Activated CD8-positive, alpha-beta memory T cell treated with anti-CD3 and anti-CD28 coated beads, Interleukin-2, amount 50 U/mL, for 4 hours (primary cell): ENCODE results near the gene MACROD1.
"Not testable (repeated sequence)": the region's sequence is repeated elsewhere in the genome, so short reads cannot be mapped to it uniquely, and the experiment has no call there.

Experiments used
- DNase-seq: peaks from one replicate; pipeline ENCODE4 v3.0.0-alpha.2; 2020

The MACROD1 gene

DNA sequence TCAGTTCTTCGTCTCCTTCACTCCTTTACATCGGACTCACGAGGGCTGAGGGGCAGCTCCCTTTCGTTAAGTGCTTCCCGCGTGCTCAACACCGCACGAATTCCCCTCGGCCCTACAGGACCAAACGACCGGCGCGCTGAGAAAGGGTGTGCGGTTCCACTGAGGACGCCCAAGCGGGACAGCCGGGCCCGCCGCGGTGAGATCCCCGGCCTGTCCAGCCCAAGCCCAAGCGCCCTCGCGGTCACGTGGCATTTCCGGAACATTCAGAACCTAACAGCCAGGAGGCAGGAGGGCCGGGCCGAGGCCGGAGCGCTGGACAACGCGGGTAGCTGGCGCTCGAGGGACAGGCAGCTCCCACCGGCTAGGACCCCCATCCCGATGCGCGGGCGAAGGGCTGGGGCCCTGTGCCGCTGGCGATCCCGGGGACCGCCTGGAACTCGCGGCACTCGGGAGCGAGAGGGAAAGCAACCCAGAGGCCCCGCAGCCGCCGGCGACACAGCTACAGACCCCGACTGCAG lies 19.3 kb upstream of the MACROD1 start:
- DNase-seq: no peak

DNA sequence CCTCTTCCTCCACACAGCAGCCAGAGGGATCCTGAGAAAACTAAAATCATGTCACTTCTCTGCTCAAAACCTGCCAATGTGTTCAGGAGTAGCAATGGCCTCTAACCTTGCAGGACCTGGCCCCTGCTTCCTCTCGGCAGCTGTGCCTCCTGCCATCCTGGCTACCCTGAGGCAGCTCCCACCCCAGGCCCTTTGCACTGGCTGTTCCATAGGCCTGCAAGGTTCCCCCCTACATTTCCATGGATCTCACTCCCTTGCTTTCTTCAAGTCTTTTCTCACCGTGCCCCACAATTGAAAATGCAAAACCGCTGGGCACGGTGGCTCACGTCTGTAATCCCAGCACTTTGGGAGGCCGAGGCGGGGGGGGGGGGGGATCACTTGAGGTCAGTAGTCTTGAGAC lies 18.0 kb upstream of the MACROD1 start:
- no peak for DNase-seq

DNA sequence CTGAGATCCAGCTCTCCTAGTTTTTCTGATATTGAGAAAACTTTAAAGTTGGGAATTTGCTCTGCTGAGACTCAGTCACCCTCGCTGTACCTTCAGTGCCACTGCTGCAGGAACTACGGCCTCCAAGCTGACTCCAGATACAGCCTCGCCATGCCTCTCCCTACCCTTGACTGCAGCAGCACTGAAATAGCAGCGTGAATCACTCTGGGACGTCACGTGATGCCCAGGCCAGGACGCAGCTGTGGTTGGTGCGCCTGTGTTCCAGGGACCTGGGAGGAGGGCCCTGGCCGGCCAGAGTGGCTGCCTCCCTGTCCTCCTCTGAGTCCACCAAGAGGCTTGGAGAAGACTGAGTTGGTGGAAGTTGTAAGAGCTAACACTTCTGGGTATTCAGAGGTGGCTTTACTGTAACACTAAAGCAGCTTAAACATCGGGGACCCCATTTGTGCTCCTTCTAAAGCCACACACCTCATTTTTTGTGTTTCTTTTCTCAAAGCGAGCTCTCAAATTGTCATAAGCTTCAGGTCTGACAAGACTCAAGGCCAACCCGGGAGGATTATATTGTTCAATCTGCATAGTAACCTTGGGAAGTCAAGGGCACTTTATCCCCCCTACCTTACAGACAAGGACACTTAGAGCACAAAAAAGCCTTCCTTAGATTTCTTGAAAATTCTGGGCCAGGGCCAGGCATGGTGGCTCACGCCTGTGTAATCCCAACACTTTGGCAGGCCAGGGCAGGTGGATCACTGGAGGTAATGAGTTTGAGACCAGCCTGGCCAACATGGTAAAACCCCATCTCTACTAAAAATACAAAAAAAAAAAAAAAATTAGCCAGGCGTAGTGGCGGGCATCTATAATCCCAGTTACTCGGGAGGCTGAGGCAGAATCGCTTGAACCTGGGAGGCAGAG lies 15.8 kb upstream of the MACROD1 start:
- peak; percentile 47 for DNase-seq

DNA sequence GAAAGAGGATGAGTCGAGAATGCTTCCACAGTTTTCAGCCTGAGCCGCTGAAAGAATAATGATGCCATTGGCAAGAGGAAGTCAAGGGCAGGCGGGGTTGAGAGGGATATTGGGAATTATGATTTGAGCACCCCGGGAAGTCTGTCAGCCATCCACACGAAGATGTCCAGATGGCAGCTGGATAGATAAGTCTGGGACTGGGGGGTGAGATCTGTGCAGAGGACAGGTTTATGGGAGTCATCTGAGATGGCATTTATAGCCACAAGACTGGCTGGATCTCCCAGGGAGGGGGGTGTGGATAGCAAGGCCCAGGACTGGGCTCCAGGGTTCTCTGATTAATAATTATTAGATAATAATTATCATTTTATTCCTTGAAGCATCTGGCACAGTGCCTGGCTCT lies 15.0 kb upstream of the MACROD1 start:
- no peak for DNase-seq

DNA sequence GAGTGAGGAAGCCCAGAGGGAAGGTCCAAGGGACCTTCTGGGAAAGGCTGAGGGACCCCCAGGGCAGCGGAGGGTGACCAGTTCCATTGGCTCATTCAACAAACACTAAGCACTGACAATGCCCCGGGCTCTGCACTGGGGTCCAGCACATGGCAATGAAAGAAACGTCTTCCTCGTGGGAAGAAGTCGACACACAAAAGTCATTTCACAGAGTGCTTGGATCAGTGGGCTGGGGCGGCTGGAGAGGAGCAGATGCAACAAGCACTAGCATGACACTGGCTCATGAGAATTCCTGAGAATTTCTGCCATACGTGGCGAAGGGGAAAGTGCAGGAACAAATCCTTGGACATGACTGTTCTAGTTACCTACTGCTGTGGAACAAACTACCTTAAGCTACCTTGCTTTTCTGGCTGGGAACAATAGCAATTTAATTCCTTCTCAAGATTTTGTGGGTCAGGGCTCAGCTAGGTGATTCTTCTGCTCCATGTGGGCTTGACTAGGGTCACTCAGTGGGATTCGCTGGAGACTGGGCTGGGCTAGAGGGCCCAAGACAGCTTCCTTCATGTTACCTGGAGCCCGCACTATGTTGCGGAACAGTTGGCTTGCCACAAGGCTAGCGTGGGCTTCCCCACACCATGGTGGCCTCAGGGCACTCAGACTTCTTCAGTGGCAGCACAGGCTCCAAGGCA lies 13.2 kb upstream of the MACROD1 start:
- no peak for DNase-seq

DNA sequence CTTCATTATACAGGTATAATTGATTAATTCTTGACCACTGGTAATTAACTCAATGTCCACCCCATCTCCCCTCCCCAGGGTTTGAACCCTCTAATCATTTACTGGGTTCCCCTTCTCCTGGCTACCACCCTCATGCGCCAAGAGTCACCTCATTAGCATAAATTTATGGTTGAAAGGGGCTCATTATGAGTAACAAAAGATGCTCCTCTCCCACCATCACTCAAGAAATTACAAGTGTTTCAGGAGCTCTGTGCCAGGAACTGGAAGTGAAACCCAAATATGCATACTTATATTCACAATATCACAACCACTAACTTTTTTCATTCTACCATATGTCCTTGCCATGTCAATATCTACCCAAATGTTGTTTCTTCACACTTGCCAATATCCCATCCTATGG lies 12.3 kb upstream of the MACROD1 start:
- no peak for DNase-seq

DNA sequence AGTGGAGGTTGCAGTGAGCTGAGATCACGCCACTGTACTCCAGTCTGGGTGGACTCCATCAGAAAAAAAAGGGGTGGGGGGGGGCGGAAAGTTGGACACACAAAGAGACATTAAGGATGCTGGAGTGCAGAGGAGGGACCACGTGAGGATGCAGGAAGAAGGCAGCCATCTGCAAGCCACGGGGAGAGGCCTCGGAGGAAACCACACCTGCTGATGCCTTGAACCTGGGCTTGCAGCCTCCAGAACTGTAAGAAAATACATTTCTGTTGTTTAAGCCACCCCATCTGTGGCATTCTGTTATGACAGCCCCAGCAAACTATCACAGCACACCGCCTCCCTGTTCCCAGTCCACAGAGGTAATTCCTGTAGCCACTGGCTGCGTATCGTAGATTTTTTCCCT lies 10.8 kb upstream of the MACROD1 start:
- DNase-seq: no peak

DNA sequence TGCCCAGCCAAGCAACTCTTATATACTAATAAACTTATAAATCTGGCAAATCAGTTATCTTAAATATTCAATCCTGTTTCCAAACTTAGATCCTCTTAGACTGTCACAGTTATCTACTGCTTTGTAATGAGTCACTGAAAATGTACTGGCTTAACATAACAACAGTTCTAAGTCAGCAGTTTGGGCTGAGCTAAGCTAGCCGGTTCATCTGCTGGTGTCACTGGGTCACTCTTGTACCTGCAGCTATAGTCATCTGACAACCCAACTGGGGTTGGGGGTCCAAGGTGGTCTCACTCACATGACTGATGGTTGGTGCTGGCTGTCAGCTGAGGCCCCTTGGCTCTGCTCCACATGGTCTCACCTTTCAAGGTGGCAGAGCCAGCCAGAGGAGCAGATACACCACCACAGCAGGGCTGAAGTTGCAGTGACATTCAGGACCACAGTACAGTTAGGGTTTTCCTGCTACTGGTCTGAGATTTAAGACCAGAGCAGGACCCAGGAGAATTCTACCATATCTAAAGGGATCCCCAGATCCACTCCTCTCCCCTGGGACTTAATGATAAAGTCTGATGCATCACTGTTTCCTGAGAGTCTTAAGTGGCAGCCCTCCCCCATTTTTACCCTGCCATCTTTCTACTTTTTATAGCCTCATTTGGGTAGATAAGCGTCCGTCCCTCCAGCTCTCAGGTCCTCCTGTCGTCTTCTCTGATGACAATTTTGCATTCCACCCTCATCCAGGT lies 7.9 kb upstream of the MACROD1 start:
- DNase-seq: no peak

DNA sequence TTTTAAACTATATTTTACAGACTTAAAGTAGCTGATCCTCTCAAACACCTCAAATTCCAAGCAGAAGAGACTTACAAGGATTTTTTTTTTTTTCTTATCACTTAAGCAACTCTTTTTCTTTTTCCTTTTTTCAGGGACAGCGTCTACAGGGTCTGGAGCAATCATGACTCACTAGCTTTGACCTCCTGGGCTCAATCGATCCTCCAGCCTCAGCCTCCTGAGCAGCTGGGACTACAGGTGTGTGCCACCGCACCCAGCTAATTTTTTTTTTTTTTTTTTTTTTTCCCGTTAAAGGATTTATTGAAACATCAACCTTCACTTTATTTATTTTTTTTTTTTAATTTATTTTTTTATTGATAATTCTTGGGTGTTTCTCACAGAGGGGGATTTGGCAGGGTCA lies 4.5 kb upstream of the MACROD1 start:
- no peak for DNase-seq

DNA sequence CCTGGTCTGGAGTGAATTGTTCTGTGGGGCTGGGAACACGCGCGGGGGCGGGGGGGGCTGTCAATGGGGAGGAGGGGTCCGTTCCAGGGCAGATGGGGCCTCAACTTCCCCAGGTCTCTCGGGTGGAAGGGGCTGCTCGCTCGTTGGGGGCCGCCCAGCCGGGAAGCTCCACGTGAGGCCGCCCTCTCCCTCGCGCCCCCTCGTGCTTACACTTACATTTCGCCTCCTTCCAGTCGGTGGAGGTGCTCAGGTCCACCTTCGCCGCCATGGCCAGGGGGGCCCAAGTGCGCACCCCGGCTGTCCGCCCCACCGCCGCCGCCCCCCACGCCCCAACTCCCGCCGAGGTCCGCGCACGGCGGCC lies 452 bp downstream of the MACROD1 start:
- DNase-seq: peak; percentile 43

DNA sequence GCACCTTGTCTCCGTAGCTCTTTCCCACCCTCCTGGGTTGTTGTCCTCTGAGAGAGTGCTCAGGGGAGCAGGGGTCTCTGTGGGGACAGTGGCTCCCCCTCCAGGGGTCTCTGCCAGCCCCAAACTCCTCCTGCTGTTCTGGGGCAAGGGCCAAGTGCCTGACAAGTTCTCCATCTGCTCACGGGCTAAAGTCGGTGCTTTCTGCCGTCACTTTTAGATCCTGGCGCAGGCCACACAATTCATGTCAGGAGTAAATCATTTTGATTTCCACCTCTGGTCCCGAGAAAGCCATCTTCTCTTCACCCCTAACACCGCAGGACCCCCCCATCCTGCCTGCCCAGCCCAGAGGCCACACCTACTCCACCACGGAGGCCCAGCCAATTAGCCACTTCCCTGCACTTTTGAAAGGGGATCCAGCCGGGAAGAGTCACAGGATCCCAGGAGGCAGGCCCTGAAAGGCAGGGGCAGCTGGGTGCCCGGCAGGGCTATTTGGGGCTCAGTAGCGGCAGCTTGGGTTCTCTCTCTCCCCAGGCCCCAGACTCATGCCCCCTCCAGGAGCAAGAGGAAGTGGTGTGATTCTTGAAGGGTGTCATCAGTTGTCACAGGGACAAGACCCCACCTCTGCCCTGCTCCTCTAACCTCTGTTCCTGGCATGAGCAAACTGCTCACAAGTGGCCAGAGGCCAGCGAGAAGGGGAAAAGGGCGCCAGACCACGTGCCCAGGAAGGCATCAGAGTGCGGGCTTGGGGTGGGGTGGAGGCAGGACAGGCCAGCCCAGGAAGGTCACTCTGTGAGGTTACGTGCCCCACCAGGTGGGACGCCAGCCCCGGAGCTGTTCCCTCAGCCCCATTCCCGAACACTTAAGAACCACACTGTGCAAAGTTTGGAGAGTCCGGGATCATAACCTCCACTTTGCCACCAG lies 1.3 kb downstream of the MACROD1 start:
- no peak for DNase-seq

DNA sequence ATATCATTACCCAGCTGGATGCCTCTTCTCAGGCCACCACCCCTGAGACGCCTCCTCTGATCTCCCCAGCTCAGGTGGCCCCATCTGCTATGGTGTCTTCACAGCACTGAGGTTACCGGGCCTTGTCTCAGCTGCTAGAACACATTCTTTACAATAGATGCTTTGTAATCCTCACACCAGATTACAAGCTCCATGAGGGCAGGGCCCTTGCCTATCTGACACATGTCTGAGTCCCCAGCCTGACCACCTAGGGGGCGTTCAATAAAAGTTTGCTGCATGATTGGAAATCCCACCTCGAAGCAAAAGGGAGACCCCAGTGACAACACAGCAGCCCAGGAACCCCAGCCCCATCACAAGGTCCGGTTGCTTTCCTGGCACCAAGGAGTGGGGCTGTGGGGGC lies 2.0 kb downstream of the MACROD1 start:
- no peak for DNase-seq

DNA sequence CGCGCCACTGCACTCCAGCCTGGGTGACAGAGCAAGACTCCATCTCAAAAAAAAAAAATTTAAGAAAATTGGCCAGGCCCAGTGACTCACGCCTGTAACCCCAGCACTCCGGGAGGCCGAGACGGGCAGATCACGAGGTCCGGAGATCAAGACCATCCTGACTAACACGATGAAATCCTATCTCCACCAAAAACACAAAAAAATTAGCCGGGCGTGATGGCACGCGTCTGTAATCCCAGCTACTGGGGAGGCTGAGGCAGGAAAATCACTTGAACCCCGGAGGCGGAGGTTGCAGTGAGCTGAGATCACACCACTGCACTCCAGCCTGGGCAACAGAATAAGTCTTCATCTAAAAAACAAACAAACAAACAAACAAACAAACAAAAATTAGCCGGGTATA lies 3.1 kb downstream of the MACROD1 start:
- DNase-seq: not testable (repeated sequence)

DNA sequence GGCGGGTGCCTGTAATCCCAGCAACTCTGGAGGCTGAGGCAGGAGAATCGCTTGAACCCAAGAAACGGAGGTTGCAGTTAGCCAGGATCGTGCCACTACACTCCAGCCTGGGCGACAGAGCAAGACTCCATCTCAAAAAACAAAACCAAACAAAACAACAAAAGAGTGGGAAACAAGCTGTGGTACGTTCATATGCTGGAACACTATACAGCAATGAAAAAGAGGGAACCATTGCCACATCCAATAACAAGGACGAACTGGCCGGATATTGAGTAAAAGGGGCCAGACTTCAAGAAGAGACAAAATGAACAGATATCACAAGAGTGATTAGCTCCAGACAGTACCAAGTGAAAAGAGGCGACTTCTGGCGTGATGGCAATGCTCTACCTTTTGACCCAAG lies 4.9 kb downstream of the MACROD1 start:
- no peak for DNase-seq

DNA sequence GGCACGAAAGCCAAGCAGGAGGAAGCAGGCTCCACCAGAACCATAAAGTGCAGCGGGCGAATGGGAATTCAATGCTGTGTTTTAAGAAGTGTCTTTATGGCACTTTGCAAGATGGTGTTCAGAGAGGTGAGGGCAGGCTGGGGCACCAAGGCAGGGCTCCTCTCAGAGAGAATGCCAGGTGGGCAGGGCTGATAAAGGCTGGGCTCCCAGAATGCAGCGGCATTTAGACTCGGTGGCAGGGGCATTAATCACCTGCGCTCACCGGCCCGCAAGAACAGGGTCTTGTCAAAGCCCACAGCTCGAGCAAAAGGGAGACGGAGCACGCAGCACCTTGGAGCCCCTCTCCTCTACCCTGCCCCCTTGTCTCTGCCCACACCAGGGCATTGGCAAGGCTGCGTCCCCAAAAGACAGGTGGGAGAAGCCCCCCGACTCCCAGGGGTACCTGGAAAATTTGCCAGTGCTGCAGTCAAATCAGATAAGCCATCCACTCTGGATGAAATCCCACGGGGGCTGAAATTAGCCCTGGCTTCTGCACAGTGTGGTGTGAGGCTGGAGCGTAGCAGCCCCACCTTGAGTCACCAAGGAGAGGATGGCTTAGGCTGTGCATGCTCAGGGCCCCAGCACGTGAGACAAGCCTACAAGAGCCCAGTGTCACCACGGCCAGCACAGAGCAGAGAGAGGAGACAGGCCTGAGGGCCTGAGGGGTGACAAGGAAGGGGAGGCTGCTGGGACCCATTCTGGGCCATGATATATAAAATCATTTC lies 8.1 kb downstream of the MACROD1 start:
- DNase-seq: no peak

DNA sequence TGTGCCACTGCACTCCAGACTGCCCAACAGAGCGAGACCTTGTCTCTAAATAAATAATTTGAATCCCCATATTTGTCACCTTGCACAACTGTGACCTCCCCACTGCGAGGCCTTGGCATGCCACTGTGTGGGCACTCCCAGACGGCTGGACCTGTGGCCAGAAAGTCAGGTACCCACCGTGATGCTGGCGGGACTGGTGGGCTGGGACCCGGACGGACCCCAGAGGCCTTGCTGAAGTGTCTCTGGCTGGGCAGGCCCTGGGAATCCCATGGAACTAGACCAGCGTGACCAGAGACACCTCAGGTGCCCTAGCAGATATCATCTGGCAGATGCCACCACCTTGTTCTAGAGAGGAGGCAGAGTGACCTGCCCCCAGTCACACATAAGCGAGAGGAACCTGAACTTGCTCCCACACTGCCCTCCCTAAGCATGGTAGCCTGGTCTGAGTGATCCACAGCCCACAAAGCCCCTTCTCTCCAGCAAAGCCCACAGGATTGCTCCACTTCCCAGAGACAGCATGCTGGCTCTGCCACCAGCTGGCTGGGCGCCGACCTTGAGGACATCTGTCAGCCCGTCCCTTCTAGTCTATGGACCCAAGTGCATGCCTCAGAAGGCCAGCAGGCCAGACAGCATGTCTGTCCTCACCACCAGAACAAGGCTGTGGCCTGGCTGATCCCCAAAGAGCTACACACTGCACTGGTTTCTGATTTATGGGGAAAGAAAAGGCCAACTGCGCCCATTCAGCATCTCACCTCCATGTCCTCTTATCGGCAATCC lies 9.5 kb downstream of the MACROD1 start:
- DNase-seq: no peak

DNA sequence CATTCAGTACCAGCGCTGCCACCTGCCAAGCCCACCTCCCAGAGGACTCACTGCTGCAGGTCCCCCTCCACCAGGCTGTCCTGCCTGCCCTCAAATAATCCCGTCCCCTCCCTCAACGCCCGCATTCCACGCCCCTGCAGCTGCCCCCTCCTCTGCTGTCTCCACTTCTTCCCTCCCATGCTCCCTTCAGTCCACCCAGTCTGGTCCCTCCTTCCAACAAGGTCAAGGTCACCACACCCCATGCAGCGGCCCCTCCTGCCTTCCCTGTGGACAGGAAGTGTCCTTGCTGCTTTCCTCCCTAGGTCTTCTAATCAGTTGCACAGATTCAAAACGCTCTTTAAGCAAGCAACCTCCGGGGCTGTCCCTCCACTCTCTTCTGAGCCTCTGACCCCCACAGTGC lies 12.1 kb downstream of the MACROD1 start:
- no peak for DNase-seq

DNA sequence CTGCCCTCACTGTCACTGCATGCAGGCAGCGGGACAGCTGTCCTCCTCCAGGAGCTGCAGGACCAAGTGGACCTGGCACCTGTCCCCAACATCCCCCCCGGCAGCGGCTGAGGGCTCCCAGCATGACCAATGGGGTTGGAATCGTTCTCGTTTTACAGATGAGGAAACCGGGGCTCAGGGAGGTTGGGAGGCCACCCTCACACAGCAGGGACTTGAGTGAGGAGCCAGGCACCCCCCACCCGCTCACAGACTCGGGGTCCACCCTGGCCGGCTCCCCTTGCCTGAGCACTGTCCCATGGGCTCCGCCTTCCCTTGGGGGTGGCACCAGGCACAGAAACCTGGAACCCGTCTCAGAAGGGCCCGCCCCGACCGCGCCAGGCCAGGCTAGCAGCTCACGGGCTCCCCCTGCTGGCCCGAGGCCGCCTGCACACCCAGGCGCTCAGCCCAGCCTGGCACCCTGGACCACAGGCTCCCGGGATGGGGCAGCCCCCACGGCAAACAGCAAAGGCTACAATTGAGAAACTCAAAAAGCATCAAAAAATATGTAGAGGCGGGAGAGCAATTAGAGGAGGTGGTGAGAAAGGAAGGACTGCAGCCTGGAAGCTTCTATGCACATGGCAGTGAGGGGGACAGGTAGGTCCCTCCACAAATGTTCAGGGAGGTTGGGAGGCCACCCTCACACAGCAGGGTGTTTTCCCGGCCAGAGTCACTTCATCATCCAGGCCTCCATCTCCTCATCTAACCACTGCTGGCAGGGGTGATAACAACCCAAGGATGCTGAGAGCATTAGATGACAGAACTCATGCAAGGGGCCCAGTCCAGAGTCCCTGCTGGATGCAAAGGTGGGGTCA lies 12.8 kb downstream of the MACROD1 start:
- DNase-seq: peak; percentile 77

DNA sequence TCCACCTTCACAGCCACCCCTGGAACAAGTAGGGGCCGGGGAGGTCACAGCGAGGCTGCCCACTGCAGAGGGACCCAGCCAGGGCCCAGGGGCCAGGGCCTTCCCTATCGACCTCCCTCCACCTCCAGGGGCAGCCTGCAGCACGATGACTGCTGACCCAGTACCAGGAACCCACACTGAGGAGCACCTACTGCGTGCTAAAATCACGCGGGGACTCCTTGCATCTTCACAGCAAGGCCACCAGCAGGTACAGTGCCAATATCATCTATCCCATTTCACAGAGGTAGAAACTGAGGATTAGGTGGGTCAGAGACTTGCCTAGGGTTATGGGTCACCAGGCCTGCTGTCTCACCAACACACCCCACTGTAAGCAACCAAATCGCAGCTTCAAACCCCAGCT lies 14.6 kb downstream of the MACROD1 start:
- no peak for DNase-seq
